Stimulated activated CD8-positive, alpha-beta memory T cell treated with anti-CD3 and anti-CD28 coated beads, Interleukin-4, amount 100 ng/mL, for 1 hour (primary cell): ENCODE measurements around the gene ACAA1.
"Not testable (repeated sequence)": the region's sequence is repeated elsewhere in the genome, so short reads cannot be mapped to it uniquely, and the experiment has no call there.

Experiments used
- DNase-seq, 2 donors: peaks; one replicate each; pipeline ENCODE4 v3.0.0-alpha.2; 2020; ENCODE audit warnings: low read depth in 2 of 2, low spot score in 1 of 2

The ACAA1 gene

DNA sequence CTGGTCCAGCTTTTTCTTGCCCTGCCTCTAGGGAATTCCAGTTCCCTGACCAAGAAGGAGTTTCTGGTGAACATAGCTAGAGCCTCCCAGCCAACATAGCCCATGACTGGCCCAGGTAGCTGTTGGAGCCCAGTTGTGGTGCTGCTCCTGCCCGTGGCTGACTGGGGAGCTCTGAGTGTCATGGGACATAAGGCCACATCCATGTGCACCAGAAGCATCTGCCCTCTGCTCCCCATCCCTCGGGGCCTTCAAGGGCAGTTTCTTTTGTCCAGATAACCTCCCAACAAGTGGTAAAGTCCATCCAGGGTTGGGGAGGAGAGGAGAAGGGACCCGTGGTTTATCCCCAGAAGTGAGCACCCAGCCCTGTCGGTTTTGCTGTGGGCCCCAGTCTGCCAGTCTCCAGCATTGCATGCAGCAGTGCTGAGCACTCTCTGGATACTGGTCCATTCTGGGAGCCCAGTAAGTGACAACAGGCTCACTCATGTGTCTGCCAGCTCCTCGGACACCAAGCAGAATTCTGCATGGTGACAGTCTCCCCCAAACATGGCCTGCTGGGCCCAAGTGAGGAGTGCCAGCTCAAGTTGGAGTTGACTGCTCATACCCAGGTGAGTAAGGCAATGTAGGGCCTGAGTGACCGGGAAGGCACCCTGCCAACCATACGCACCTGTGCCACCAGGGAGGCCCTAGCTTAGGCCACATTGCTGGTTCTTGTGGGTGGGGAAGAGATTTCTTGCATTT lies 28.8 kb downstream of the ACAA1 start:
- DNase-seq: no peak

DNA sequence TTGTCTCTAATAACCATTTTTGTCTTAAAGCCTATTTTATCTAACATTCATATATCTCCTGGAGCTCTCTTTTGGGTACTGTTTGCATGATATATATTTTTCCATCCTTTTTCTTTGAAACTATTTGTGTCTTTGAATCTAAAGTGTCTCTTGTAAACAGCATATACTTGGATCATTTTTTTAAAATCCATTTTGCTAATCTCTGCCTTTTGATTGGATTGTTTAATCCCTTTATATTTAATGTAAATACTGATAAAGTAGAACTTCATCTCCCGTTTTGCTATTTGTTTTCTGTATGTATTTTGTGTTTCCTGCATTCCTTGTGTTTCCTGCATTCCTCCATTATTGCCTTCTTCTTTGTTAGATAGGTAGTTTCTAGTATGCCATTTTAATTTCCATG lies 31.4 kb downstream of the ACAA1 start:
- no peak for DNase-seq

GRCh38 chr3:38102444-38102814 lies 34.5 kb downstream of the ACAA1 start:
- DNase-seq: no peak

- no peak for DNase-seq
Observed at GRCh38 chr3:38101811-38102443, 35.0 kb downstream of the ACAA1 start.

DNA sequence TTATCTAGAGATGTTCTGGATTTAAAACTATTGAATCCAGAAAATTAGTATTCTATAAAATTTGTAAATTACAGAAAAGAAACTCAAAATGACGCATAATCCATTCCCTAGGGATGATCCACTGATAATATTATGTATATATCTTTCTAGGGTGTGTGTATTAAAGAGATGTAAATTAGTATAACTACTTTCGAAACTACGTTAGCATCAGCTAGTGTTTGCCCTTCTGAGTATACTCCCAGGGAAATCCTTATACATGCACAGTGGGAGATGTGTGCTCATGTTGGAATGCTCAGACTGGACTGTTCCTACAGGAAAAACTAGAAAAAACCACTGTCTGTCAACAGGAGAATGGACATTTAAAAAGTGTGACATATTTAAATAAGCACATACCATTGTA lies 36.4 kb downstream of the ACAA1 start:
- no peak for DNase-seq

DNA sequence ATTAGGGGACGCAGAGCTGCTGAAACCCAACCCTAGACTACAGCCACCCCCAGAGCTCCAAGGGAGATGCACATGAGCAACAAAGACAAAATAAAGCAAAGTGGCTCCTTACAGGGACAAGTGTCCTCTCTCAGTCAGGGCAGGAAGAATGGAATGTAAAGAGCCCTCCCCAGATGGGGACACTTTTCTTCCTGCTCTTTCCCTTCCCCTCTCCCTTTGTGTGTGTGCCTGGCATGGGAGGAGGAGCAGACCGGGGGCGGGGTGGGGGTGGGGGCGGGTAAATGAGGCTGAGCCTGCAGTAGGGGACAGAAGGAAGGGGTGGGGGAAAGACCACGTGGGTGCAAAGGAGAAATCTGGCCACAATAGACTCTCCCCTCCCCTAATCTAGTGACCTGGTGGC lies 37.4 kb downstream of the ACAA1 start:
- DNase-seq: no peak

DNA sequence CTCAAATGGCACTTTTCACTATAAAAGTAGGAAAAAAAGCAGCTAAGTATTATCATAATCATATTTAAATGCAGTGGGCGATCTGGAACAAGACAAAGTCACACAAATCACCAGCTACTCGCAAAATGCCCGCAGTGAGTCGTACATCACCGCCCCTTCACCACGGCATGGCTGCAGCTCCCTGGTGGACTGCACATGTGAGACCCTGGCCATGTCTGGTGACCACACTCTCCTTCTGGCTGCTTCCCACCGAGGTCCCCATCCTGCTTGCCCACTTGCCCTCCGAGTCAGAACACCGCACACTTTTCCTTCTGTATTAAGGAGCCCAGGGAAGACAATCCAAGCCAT lies 38.6 kb downstream of the ACAA1 start:
- DNase-seq: no peak

DNA sequence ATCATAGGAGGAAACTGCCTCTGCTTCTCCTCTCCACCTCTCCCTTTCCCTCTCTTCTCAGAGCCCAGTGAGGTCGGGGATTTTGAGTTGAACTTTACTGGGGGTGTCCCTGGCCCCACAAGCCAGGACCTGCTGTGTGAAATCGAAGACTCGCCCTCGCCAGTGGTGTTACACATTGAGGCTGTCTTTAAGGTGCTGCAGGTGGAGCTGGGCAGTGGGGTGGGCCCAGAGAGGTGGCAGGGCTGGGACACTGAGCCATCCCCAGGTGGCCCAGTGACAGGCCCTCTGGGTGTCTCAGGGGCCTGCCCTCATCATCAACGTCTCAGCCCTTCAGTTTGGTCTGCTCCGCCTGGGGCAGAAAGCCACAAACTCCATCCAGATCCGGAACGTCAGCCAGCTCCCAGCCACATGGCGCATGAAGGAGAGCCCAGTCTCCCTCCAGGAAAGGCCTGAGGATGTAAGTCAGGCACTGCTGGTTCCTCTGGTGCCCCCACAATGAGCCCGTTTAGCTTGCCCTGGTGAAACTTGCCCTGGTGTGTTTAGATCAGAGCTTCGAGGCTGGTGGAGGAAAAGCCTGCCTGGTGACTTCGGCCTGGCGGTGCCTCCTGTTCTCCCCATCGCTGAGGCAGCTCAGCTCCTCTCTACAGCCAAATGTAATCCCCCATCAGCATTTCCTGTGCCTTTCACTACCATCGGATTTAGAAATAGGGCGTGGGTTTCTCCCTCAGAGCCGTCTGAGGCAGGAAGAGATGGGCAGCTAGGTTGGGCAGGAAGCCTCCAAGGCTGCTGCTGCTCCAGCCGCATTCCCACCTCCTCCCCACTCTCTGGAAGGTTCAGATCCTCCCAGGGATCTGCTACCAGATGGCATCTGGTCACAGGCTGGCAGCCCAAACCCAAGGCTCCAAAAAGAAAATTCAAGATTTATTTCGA lies 39.2 kb downstream of the ACAA1 start:
- DNase-seq: no peak

DNA sequence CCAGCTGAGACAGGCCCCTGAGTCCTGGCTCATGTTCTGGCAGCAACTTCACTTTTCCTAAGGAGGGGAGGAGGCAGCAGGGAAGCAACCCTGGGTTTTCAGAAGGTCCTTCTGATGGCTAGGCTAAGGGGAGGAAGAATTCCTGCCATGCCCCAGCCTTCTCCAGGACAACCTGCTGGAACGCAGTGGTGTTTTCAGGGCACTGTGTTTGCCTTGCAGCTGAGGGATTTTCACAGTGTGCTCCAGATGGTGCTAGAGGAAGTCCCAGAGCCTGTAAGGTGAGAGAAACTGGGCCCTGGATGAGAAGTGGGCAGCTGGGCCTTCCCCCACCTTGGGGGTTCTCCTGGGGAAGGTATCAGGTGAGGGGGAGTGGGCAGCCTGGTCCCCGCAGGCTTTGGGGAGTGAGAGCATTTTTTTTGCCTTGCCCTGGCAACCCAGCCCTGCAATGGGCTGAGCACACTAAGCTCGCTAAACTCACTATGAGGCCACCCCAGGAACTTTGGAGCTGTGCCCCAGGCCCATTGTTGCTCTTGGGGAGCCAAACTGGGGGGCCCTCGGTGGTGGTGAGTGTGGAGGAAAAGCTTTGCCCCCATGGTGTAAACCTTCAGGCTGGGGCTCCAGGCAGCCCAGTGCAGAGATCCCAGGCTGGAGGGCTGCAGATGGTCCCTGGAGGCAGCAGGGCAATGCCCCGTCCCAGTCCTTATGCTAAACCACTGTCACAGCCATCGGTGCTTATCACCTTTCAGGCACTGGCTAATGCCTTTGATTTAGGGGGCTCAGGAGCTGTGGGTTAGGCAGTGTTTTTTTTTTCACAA lies 41.1 kb downstream of the ACAA1 start:
- no peak for DNase-seq

DNA sequence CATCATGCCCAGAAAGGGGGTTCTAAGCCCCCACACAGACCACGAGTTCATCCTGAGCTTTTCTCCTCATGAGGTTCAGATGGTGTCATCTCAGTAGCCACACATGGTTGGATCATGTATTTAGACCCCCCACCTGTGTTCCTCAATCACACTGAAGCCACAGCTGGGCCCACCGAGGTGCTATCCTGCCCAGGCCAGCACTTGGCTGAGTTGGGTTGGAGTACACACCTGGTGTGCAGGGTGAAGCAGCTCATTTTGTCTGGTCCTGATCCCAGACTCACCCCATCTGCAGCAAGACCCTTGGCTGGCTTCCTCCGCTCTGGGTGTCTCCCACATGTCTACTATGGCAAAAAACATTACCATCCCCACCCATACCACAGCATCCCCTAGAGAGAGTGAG lies 41.9 kb downstream of the ACAA1 start:
- no peak for DNase-seq

DNA sequence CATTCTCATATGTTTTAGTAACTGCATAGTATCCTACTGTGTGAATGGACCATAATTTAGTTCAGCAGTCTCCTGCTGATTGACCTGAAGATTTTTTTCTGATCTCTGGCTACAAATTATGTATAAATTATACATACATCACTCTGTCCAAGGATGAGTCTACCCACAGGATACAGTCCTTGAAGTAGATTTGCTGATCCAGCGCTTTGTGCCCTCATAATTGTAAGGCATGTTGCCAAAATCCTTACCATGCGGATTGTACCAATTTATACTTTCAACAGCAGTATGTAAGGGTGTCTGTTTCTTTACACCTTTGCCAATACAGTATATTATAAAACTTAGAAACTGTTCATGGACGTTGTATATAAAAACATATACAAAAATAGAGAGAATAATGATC lies 46.5 kb downstream of the ACAA1 start:
- no peak for DNase-seq

GRCh38 chr3:38089163-38089562 lies 47.8 kb downstream of the ACAA1 start:
- DNase-seq: no peak

DNA sequence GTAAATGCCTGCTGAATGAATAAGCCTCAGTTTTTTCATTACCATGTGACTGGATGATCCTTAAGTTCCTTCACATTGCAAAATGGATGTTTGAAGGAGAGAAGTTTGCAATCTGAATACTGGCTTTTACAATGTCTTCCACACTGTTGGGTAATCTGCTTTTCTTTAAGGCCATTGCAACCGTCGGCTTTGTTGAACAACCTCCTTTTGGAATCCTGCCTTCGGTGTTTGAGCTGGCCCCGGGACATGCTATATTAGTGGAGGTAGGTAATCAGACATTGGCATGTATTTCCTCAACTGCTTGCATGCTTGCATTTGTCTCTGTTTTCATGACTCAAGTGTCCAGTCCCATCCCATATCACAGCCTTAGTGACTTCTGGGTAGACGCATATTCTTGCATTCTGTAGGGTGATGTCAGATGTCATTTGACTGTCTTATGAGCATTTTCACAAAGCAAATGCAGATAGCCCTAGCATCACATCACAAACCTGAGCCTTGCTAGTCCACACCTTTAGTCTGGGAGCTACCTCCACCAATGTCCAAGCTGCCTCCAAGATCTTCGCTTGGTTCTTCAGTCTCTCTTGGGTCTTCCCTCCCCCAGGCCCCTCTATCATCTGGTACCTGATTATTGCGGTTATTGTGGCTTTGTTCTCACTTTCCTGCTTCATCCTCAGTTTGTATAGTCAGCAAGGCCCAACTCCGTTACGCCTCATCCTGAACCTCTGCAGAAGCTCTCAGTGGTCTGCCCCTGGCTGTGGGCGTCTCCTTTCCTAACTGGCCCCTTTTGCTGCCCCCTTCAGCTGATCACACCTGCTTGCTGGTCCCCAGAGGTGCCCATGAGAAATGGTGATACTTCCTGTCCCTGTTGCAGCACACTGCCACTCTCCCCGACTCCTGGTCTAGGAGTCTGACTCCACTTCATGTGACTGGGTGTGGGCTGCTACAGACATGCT lies 48.5 kb downstream of the ACAA1 start:
- DNase-seq: no peak

DNA sequence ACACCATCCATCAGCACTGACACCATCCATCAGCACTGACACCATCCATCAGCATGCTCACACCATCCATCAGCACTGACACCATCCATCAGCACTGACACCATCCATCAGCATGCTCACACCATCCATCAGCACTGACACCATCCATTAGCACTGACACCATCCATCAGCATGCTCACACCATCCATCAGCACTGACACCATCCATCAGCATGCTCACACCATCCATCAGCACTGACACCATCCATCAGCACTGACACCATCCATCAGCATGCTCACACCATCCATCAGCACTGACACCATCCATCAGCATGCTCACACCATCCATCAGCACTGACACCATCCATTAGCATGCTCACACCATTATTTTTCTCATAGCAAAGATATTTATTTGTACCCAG lies 49.6 kb downstream of the ACAA1 start:
- not testable (repeated sequence) for DNase-seq

GRCh38 chr3:38086496-38086895 lies 50.4 kb downstream of the ACAA1 start:
- no peak for DNase-seq

GRCh38 chr3:38085943-38086324 lies 51.0 kb downstream of the ACAA1 start:
- DNase-seq: no peak

DNA sequence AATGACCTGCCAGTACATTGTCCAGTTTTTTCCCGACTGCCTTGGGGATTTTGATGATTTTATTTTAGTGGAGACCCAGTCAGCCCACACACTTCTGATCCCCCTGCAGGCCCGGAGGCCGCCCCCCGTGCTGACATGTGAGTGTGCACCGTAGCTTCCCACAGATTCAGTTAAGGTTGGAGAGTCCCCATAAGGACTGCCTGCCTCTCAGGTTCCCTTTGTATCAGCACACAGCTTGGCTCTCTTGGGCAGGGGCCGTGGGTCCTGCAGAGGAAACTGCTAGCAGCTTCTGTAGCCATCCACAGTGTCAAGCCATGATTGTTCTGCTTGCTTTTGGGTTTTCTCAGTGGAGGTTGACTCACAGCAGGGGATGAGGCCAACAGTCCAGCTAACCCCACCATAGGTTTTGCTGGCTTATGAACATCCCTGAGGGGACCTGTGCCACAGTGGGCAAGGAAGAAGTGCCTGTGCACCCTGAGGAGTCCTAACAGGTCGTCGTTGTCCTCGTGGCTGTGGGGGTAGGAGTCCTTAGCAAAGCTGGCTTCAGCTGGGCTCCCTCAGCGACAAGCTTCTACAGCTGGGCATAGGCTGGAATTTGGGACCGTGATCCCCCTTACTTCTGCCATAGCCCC lies 51.5 kb downstream of the ACAA1 start:
- DNase-seq: no peak

GRCh38 chr3:38084334-38085310 lies 52.3 kb downstream of the ACAA1 start:
- no peak for DNase-seq
